ENCODE results near the gene CSK.

The CSK gene

GRCh38 chr15:74844319-74845207 lies 62.7 kb downstream of the CSK start:
- no peak for DNase-seq

- peak in 1 of 3 donors; percentile 30 for DNase-seq
These were observed 63.3 kb downstream of the CSK start for GRCh38 chr15:74845208-74845568.

- DNase-seq, result no peak
These were observed 63.7 kb downstream of the CSK start for GRCh38 chr15:74845581-74845980.

- DNase-seq, result no peak
These were observed 65.6 kb downstream of the CSK start for GRCh38 chr15:74847432-74847831.

GRCh38 chr15:74850393-74850792 lies 68.5 kb downstream of the CSK start:
- DNase-seq, result no peak

- DNase-seq, result no peak
These were observed 70.1 kb downstream of the CSK start for GRCh38 chr15:74851960-74852359.
